Muscle of leg (tissue), 11 donors: ENCODE measurements around the gene DYSF. TPM values are rescaled to one million over a fixed set of nuclear protein-coding genes. Genes with fewer than 3 reads are reported as not detected.

Source experiments
- DNase-seq: peaks from one replicate; pipeline ENCODE4 v3.0.0; 2013
- H3K27ac ChIP-seq: one replicate; pipeline ENCODE4 v1.5.1; 2013; ENCODE audit warnings: mild to moderate bottlenecking, low read length, control low read depth
- H3K27me3 ChIP-seq: one replicate; pipeline ENCODE4 v1.6.1; 2013; ENCODE audit warnings: low read length; ENCODE audit not compliant: control insufficient read depth, insufficient read depth
- H3K36me3 ChIP-seq: one replicate; pipeline ENCODE4 v1.6.1; 2013; ENCODE audit warnings: low read length; ENCODE audit not compliant: control insufficient read depth, insufficient read depth
- H3K4me1 ChIP-seq: one replicate; pipeline ENCODE4 v1.6.1; 2013; ENCODE audit warnings: low read length; ENCODE audit not compliant: control insufficient read depth, insufficient read depth
- H3K4me3 ChIP-seq: one replicate; pipeline ENCODE4 v1.5.1; 2013; ENCODE audit warnings: low read length, control low read depth
- H3K9me3 ChIP-seq: replicated peaks from 2 replicates; pipeline ENCODE4 v1.6.1; 2013; ENCODE audit warnings: low read depth, low read length; ENCODE audit not compliant: control insufficient read depth
- WGBS: methylation state at CpG from one replicate; pipeline ENCODE4 v1.1.5; 2013; ENCODE audit warnings: missing lambda C conversion rate; ENCODE audit not compliant: insufficient coverage; 5-methylcytosine and 5-hydroxymethylcytosine counted together
- polyA plus RNA-seq, 8 donors: library from polyadenylated mRNA; unstranded; fragments of 120-200 nt; gene quantifications; one replicate each; pipeline versions ENCODE4 v1.2.1 to v1.2.3, GENCODE V29; 2013; ENCODE audit warnings: inconsistent platforms in 1 of 8, low replicate concordance in 1 of 8; ENCODE audit not compliant: insufficient read length in 8 of 8, insufficient read depth in 1 of 8
- total RNA-seq: library from RNA; stranded (reverse); fragments of 120-200 nt; gene quantifications from one replicate; pipeline ENCODE4 v1.2.4, GENCODE V29; 2013

The DYSF gene
- total and polyA plus RNA-seq, 9 donors = 51.6 to 152 (median 106) TPM

DNA sequence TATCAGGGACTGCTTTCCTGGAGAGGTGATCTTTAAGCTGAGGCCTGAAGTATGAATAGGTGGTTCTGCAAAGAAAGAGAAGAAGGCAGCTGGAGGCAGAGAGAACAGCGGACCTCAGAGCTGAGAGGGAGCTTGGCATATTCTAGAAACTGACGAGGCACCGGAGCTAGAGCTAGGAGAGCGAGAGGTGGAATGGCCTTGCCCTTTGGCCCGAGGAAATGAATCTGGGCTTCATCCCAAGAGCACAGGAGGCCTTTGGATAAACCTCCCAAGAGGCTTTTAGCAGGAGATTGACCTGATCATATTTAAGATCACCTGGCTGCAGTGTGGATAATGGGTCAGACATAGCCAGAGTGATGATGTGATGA lies 7.9 kb downstream of the DYSF start:
- Histone ChIP-seq H3K4me3 (no peak overlapping the region), H3K27me3 (peaks cover 20% of the 10 kb centered on the region), H3K4me1 (peaks cover 90% of the 10 kb centered on the region), H3K27ac (peak overlapping the region; percentile 37), H3K9me3 (peaks cover 6% of the 10 kb centered on the region), H3K36me3 (peaks cover 8% of the 10 kb centered on the region)
- WGBS = 68% methylated on average over 5 of the region's 5 CpGs
- DNase-seq = no peak

DNA sequence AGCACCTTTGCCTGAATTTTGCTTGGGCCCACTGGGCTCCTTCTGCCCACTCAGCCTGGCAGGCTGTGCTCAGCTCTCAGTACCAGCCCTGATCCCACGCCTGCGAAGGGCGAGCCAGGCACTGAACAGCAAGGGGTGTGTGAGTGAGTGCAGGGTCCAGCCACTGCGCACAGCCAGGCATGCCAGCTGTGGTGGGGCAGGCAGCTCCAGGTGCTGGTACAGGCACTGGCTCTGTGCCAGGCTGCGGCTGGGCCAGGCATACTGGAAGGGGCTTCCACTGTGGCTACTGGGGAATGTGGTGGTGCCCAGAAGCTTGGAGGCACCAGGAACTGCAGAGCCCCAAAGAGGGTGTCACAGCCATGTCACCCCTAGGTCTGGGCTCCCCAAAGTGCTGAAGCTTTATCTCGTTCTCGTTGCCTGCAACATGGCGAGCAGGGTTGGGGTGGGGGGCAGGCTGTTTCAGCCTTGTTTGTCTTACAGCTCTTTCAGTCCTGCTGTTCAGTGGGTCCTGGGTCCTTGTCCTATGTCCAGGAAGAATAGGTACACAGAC lies 8.8 kb downstream of the DYSF start:
- WGBS = 86% methylated on average over 7 of the region's 8 CpGs
- no peak for DNase-seq
- Histone ChIP-seq H3K9me3 (peaks cover 6% of the 10 kb centered on the region), H3K4me3 (no peak overlapping the region), H3K27ac (no peak overlapping the region), H3K36me3 (peaks cover 8% of the 10 kb centered on the region), H3K4me1 (peaks cover 83% of the 10 kb centered on the region), H3K27me3 (peaks cover 27% of the 10 kb centered on the region)

DNA sequence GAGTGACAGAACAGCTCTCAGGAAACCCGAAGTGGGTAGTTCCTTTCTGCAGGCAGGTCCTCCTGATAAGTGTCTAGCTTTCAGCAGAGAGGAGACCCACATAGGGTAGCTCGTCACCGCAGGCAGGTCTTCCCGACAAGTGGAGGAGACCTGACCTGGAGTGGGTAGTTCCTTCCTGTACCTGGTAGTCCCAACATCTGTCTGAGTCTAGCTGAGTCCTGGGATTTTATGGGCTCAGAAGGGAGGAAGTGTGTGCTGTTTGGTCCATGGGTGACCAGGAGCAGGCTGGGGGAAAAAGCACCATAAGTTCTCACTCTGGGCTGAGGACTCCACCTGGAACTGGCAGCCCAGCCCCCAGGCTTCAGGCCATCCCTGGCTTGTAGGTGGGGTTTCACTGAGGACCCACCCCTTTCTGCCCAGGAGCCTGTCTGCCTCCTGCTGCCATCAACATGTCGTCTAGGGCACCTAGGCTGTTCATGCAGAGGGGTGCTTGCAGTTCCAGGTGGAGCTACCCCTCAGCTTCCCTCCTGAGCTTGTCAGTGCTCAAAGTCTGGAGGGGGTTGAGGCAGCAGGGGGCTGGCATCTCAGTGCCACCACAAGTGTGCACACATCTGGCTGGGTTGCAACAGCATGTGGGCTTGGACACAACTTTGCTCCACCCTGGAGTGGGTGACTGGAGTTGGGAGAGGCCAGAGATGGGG lies 9.4 kb downstream of the DYSF start:
- H3K27me3 ChIP-seq = peaks cover 27% of the 10 kb centered on the region
- 88% methylated on average over 5 of the region's 5 CpGs for WGBS
- no peak overlapping the region for H3K4me3 ChIP-seq
- peaks cover 6% of the 10 kb centered on the region for H3K36me3 ChIP-seq
- no peak overlapping the region for H3K27ac ChIP-seq
- peaks cover 6% of the 10 kb centered on the region for H3K9me3 ChIP-seq
- no peak for DNase-seq
- H3K4me1 ChIP-seq = peaks cover 80% of the 10 kb centered on the region

DNA sequence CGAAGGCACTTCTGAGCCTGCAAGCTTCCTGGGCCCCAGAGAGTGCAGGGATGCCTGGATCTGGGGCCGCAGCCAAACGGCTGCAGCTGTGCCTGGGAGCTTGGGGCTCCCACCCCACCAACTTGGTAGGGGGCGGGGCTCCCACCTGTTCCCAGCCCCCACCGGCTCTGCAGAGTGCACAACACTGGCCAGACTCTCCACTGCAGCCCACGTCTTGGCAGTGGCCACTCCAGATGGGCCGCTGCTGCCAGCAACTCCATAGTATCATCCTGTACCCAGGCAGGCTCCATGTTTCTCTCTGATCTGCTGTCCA lies 9.9 kb downstream of the DYSF start:
- Histone ChIP-seq H3K36me3 (peaks cover 6% of the 10 kb centered on the region), H3K9me3 (peaks cover 6% of the 10 kb centered on the region), H3K4me1 (peaks cover 81% of the 10 kb centered on the region), H3K4me3 (no peak overlapping the region), H3K27me3 (peaks cover 30% of the 10 kb centered on the region), H3K27ac (no peak overlapping the region)
- 67% methylated on average over 7 of the region's 7 CpGs for WGBS
- peak; percentile 74 for DNase-seq

DNA sequence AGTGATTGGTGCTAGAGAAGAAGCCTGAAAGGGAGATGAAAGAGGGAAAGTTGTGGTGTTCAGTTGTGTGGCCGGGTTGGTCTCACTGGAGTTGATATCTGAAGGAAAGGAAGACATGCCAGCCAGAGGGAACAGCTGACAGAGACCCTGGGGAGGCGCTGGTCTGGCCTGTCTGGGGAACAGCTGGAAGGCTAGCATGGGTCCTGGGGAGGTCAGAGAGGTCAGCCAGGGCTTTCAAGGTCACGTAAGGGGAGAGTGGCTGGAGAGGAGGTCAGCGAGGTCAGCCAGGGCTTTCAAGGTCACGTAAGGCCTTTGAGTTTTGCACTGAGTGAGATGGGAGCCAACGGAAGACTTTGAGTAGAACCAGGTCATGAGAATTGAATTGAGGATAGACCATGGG lies 11.0 kb downstream of the DYSF start:
- no peak overlapping the region for H3K4me3 ChIP-seq
- H3K4me1 ChIP-seq = peaks cover 80% of the 10 kb centered on the region
- WGBS = 77% methylated on average over 6 of the region's 6 CpGs
- peaks cover 6% of the 10 kb centered on the region for H3K9me3 ChIP-seq
- no peaks in the 10 kb centered on the region for H3K36me3 ChIP-seq
- no peak for DNase-seq
- H3K27ac ChIP-seq = no peak overlapping the region
- H3K27me3 ChIP-seq = peaks cover 37% of the 10 kb centered on the region

DNA sequence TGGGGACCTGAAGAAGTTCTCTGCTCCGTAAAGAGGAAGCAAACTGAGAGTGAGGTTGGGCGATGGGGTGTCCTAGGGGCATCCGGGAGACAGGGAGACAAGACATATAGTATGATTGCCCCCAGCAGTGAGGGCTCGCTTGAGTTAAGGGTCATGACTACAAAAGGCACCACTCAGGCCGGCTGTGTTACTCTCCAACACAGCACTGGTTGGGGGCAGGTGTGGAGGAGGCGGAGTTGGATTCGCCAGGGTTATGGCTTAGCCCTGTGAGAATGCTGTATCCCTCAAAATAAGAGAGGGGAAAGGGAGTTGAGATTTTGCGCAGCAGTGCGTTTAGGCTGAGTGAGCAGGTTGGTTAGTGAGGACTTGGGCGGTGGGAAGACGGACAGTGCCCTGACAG lies 12.0 kb downstream of the DYSF start:
- no peak overlapping the region for H3K27ac ChIP-seq
- DNase-seq = no peak
- peaks cover 3% of the 10 kb centered on the region for H3K36me3 ChIP-seq
- H3K27me3 ChIP-seq = peaks cover 39% of the 10 kb centered on the region
- peaks cover 6% of the 10 kb centered on the region for H3K9me3 ChIP-seq
- WGBS = 27% methylated on average over 6 of the region's 11 CpGs
- H3K4me1 ChIP-seq = peaks cover 79% of the 10 kb centered on the region
- H3K4me3 ChIP-seq = no peak overlapping the region

DNA sequence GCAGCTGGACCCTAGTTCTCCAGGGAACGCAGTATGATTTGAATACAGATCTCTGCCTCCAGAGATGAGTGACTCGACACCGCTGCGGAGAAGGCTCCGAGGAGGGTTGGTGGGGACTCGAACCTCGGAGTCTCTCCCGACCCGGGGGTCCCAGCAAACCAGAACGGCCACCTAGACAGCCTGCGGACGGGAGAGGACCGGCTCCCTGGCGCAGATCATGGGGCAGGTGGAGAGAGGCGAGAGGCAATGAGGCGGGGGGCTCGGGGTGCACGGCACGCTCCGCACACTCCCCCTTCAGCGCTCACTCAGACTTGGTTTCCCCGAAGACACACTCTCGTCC lies 12.6 kb downstream of the DYSF start:
- Histone ChIP-seq H3K9me3 (peaks cover 6% of the 10 kb centered on the region), H3K4me1 (peaks cover 73% of the 10 kb centered on the region), H3K27me3 (peaks cover 39% of the 10 kb centered on the region), H3K36me3 (peaks cover 3% of the 10 kb centered on the region), H3K4me3 (peak overlapping the region; percentile 63), H3K27ac (peak overlapping the region; percentile 77)
- DNase-seq = no peak
- WGBS = 3% methylated on average over 22 of the region's 23 CpGs

DNA sequence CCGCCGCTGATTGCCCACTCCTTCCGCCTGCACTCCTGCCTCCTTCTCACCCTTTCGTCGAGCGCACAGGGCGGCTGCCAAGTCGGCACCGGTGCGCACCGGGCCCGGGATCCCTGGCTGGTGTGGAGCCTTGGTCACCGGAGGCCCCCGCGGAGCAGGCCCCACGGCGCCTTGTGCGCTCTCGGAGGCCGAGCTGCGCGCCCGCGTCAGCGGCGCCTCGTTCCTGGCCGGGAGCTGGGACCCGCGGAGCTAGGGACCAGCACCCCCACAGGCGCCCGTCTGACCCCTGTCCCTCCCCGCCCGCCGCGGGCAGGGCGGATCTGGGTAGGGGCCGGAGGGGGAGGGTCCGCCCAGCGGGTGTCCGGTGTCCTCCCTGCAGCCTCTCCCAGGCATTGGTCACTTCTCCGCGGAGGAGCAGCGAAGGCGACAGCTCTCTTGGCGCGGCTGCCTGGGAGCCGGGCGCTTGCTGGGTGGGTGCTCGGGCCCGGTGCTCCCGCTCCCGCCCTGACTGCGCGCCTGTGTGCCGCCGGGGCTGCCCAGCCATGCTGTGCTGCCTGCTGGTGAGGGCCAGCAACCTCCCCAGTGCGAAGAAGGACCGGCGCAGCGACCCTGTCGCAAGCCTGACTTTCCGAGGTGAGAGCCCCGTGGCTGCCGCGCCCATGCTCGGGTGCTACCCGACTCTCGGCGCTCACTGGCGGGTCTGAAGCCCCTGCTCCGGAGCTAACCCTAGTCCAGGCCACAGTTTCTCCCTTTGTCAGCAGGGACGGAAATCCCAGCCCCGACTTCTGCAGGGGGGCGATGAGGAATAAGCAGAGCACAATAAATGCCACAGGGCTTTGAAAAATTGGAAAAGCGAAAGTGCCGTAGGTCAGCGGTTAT lies 13.2 kb downstream of the DYSF start:
- Histone ChIP-seq H3K27me3 (peaks cover 39% of the 10 kb centered on the region), H3K27ac (peak overlapping the region; percentile 77), H3K9me3 (peaks cover 6% of the 10 kb centered on the region), H3K36me3 (peaks cover 3% of the 10 kb centered on the region), H3K4me1 (peaks cover 67% of the 10 kb centered on the region), H3K4me3 (peak overlapping the region; percentile 63)
- under 1% methylated on average over 78 of the region's 78 CpGs for WGBS
- peak; percentile 68 for DNase-seq

DNA sequence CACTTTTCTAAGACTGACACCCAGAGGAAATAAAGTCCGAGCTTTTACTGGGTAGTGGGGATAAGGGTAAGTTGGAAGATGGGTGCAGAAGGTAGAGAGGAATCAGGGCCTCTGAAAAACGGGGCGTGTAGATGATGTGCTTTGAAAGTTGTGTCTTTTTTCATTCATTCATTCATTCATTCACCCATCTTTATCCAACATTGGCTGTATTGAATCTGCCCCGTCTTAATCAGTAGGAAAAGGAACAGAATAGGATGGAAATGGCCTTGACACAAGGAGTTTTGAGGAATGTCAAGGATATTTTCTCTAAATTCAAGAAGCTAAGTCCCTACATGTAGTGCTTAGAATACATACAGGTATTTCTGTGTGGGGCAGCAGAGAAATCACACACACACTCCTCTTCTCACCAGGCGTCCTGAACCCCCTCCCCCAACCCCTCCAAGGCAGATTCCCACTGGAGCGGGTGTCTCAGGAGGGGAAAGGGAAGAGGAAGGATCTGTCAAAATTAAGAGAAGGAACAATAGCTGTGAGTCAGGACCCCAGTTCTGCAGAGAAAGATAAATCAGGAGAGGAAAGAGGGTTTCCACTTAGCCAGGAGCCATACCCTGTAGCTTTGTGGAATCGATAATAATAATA lies 13.9 kb downstream of the DYSF start:
- Histone ChIP-seq H3K9me3 (peaks cover 5% of the 10 kb centered on the region), H3K27me3 (peaks cover 39% of the 10 kb centered on the region), H3K27ac (peak overlapping the region; percentile 53), H3K4me1 (peaks cover 60% of the 10 kb centered on the region), H3K36me3 (peaks cover 3% of the 10 kb centered on the region), H3K4me3 (peak overlapping the region; percentile 63)
- no CpG with 5 or more reads among the region's 7 CpGs for WGBS
- DNase-seq = no peak
